ENCODE measurements around the gene SDSL. TPM values are rescaled to one million over a fixed set of nuclear protein-coding genes. Genes with fewer than 3 reads are reported as not detected.

The SDSL gene
- polyA plus RNA-seq, 3 donors = 4.6 to 10.0 (median 6.5) TPM

GRCh38 chr12:113475451-113476175 is 53.4 kb downstream of the SDSL start:
- Mint-ChIP-seq H3K4me1 (peaks cover 15% of the 10 kb centered on the region), H3K4me3 (peak overlapping the region in 1 of 2 donors; percentile 73), H3K27ac (no peak overlapping the region), H3K9me3 (peaks cover 0 to 29% (median 22%) of the 10 kb centered on the region in 7 donors), H3K36me3 (peaks cover 3 to 11% of the 10 kb centered on the region in 2 donors), H3K27me3 (ENCODE audit: low read depth in 3 of 3) (peaks cover 92 to 98% (median 97%) of the 10 kb centered on the region in 3 donors)
- Histone ChIP-seq H3K36me3 (replicated peaks in 1 of 2; ENCODE audit: control insufficient read depth in 1 of 2, insufficient read depth in 2 of 2, low read length in 2 of 2) (no peaks in the 10 kb centered on the region), H3K79me2 (ENCODE audit: insufficient read depth, low read length) (no peaks in the 10 kb centered on the region), H4K20me1 (ENCODE audit: insufficient read depth, low read length) (no peaks in the 10 kb centered on the region), H3K9ac (ENCODE audit: insufficient read depth, low read length, poor library complexity, severe bottlenecking) (no peak overlapping the region), H3K27me3 (ENCODE audit: control insufficient read depth in 2 of 2, insufficient read depth in 2 of 2, low read length in 2 of 2) (peaks cover 74 to 97% of the 10 kb centered on the region in 2 donors), H3K4me2 (replicated peaks; ENCODE audit: extremely low read depth, low read length, poor library complexity, severe bottlenecking) (no peak overlapping the region), H2AFZ (ENCODE audit: insufficient read depth, low read depth, low read length, poor library complexity, severe bottlenecking) (no peak overlapping the region), H3K9me3 (replicated peaks in 1 of 2; ENCODE audit: control insufficient read depth in 1 of 2, insufficient read depth in 1 of 2, low read length in 2 of 2) (peaks cover 0 to 66% of the 10 kb centered on the region in 2 donors), H3K27ac (ENCODE audit: low read depth in 1 of 2, low read length in 2 of 2) (no peak overlapping the region), H3K4me3 (replicated peaks in 1 of 3; ENCODE audit: low read depth in 2 of 3, low read length in 3 of 3) (no peak overlapping the region), H3K4me1 (ENCODE audit: control insufficient read depth in 1 of 2, insufficient read depth in 2 of 2, low read length in 2 of 2) (no peaks in the 10 kb centered on the region)
- no peak for TF ChIP-seq CTCF (IDR thresholded peaks at IDR 0.05)
- DNase-seq = no peak
- intact Hi-C loops (cut with micrococcal nuclease) = no loop called here
- WGBS (ENCODE audit: insufficient coverage) = 4% methylated on average over 35 of the region's 50 CpGs

GRCh38 chr12:113476176-113476986 is 54.2 kb downstream of the SDSL start:
- Histone ChIP-seq H4K20me1 (ENCODE audit: insufficient read depth, low read length) (no peaks in the 10 kb centered on the region), H3K4me3 (replicated peaks in 1 of 3; ENCODE audit: low read depth in 2 of 3, low read length in 3 of 3) (no peak overlapping the region), H3K9ac (ENCODE audit: insufficient read depth, low read length, poor library complexity, severe bottlenecking) (no peak overlapping the region), H3K9me3 (replicated peaks in 1 of 2; ENCODE audit: control insufficient read depth in 1 of 2, insufficient read depth in 1 of 2, low read length in 2 of 2) (peaks cover 0 to 62% of the 10 kb centered on the region in 2 donors), H3K4me2 (replicated peaks; ENCODE audit: extremely low read depth, low read length, poor library complexity, severe bottlenecking) (no peak overlapping the region), H3K27ac (ENCODE audit: low read depth in 1 of 2, low read length in 2 of 2) (no peak overlapping the region), H3K27me3 (ENCODE audit: control insufficient read depth in 2 of 2, insufficient read depth in 2 of 2, low read length in 2 of 2) (peaks cover 79 to 97% of the 10 kb centered on the region in 2 donors), H2AFZ (ENCODE audit: insufficient read depth, low read depth, low read length, poor library complexity, severe bottlenecking) (no peak overlapping the region), H3K4me1 (ENCODE audit: control insufficient read depth in 1 of 2, insufficient read depth in 2 of 2, low read length in 2 of 2) (no peaks in the 10 kb centered on the region), H3K79me2 (ENCODE audit: insufficient read depth, low read length) (no peaks in the 10 kb centered on the region), H3K36me3 (replicated peaks in 1 of 2; ENCODE audit: control insufficient read depth in 1 of 2, insufficient read depth in 2 of 2, low read length in 2 of 2) (no peaks in the 10 kb centered on the region)
- 2% methylated on average over 42 of the region's 58 CpGs for WGBS (ENCODE audit: insufficient coverage)
- Mint-ChIP-seq H3K4me3 (peak overlapping the region in 1 of 2 donors; percentile 73), H3K9me3 (peaks cover 0 to 30% (median 19%) of the 10 kb centered on the region in 7 donors), H3K27me3 (ENCODE audit: low read depth in 3 of 3) (peaks cover 91 to 98% (median 97%) of the 10 kb centered on the region in 3 donors), H3K36me3 (peaks cover 3 to 11% of the 10 kb centered on the region in 2 donors), H3K4me1 (peaks cover 15% of the 10 kb centered on the region), H3K27ac (no peak overlapping the region)
- no peak for TF ChIP-seq CTCF (IDR thresholded peaks at IDR 0.05)
- no peak for DNase-seq
- intact Hi-C loops (cut with micrococcal nuclease) = no loop called here

Data from CD14-positive monocyte (primary cell).